ENCODE measurements around the gene RNF112.

GRCh38 chr17:19412984-19413383 lies 2.0 kb downstream of the RNF112 start:
- TF ChIP-seq, protein P1, sequence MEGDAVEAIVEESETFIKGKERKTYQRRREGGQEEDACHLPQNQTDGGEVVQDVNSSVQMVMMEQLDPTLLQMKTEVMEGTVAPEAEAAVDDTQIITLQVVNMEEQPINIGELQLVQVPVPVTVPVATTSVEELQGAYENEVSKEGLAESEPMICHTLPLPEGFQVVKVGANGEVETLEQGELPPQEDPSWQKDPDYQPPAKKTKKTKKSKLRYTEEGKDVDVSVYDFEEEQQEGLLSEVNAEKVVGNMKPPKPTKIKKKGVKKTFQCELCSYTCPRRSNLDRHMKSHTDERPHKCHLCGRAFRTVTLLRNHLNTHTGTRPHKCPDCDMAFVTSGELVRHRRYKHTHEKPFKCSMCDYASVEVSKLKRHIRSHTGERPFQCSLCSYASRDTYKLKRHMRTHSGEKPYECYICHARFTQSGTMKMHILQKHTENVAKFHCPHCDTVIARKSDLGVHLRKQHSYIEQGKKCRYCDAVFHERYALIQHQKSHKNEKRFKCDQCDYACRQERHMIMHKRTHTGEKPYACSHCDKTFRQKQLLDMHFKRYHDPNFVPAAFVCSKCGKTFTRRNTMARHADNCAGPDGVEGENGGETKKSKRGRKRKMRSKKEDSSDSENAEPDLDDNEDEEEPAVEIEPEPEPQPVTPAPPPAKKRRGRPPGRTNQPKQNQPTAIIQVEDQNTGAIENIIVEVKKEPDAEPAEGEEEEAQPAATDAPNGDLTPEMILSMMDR (IDR thresholded peaks at IDR 0.05), result no peak
- no peak for TF ChIP-seq EZH2 (IDR thresholded peaks at IDR 0.05)
